Activated CD4-positive, alpha-beta T cell treated with anti-CD3 and anti-CD28 coated beads, Interleukin-2, amount 50 U/mL, for 4 hours (primary cell): ENCODE data around the gene GSTT2B.
"Not testable (repeated sequence)": the region's sequence is repeated elsewhere in the genome, so short reads cannot be mapped to it uniquely, and the experiment has no call there.

Experiments used
- DNase-seq, 2 experiments: peaks; one replicate each; pipeline ENCODE4 v3.0.0-alpha.2; 2020

Gene GSTT2B

GRCh38 chr22:23961084-23961771, at the start of gene GSTT2B:
GSTT2B (minus strand) TSS chr22:23961195; CDS start chr22:23961131, 64 bp downstream.
- DNase-seq = not testable (repeated sequence)

- DNase-seq = no peak
Observed at GRCh38 chr22:24010018-24010391, 49.0 kb upstream of the GSTT2B start.

GRCh38 chr22:24009227-24010017, 48.4 kb upstream of the GSTT2B start:
- no peak for DNase-seq

GRCh38 chr22:24008381-24009226, 47.6 kb upstream of the GSTT2B start:
- DNase-seq = no peak

- DNase-seq = no peak
Observed at GRCh38 chr22:24008022-24008283, 47.0 kb upstream of the GSTT2B start.

GRCh38 chr22:24007253-24008021, 46.4 kb upstream of the GSTT2B start:
- no peak for DNase-seq

GRCh38 chr22:24006914-24007214, 45.9 kb upstream of the GSTT2B start:
- no peak for DNase-seq

- DNase-seq = no peak
Observed at GRCh38 chr22:24006207-24006913, 45.4 kb upstream of the GSTT2B start.

- no peak for DNase-seq
Observed at GRCh38 chr22:24005201-24005600, 44.2 kb upstream of the GSTT2B start, which contains the start of gene GSTT4. GSTT4 (minus strand) TSS chr22:24005453; CDS start chr22:24005356, 97 bp downstream.

GRCh38 chr22:24003887-24004286, 42.9 kb upstream of the GSTT2B start:
- DNase-seq = no peak

- DNase-seq = no peak
Observed at GRCh38 chr22:24002851-24003250, 41.9 kb upstream of the GSTT2B start.

- DNase-seq = no peak
Observed at GRCh38 chr22:24002272-24002671, 41.3 kb upstream of the GSTT2B start.

- no peak for DNase-seq
Observed at GRCh38 chr22:24001314-24001713, 40.3 kb upstream of the GSTT2B start.

GRCh38 chr22:23999779-24000178, 38.8 kb upstream of the GSTT2B start:
- DNase-seq = not testable (repeated sequence)

GRCh38 chr22:23997092-23997491, 36.1 kb upstream of the GSTT2B start:
- no peak for DNase-seq

GRCh38 chr22:23993581-23994177, 32.7 kb upstream of the GSTT2B start:
- not testable (repeated sequence) for DNase-seq

GRCh38 chr22:23993080-23993479, 32.1 kb upstream of the GSTT2B start:
- DNase-seq = not testable (repeated sequence)

GRCh38 chr22:23989583-23990244, 28.7 kb upstream of the GSTT2B start:
- DNase-seq = not testable (repeated sequence)

- not testable (repeated sequence) for DNase-seq
Observed at GRCh38 chr22:23986538-23987178, 25.7 kb upstream of the GSTT2B start.

- not testable (repeated sequence) for DNase-seq
Observed at GRCh38 chr22:23986089-23986488, 25.1 kb upstream of the GSTT2B start.

GRCh38 chr22:23984430-23984829, 23.4 kb upstream of the GSTT2B start:
- peak; percentile 66 to 68 for DNase-seq
